G401.6 (cell line): ENCODE measurements around the gene FOXP1.

Experiments used
- FAIRE-seq: peaks from 2 replicates; lab custom pipeline; 2012; peaks lifted over from hg19 to GRCh38; lab: Jason Lieb, UNC

Gene FOXP1

GRCh38 chr3:71206305-71207165 is 377.0 kb downstream of the FOXP1 start:
- FAIRE-seq = no peak

DNA sequence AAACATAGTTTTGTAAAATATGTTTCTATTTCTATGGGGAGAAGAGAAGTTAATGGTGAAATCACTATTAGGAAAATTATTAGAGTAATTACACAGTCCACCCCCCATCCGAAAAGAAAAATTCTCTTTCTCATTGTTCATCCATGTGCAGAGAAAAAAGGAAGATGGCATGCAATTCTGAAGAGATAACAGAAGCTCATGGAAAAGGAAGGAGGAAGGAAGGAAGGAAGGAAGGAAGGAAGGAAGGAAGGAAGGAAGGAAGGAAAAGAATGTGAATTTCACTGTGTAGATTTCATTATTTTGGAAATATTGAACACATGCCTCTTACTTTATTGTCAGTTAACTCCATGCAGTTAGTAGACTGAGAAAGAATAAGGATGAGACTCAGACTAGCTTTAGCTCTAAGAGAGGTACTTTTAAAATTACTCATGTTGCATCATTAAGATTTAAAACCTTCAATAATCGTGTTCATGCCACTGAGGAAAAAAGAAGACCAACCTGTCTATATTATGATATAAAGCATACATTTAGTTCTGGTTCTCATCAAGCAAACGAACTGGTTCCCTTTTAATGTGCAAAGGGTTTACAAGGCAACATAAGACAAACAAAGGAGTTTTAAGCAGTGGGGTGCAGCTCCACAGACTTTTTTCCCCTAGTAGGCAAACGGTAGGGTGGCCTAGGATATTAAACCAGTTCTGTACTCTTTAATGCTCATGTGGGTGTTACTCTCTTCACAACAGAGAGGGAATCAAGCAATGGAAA is 379.6 kb downstream of the FOXP1 start:
- no peak for FAIRE-seq

- FAIRE-seq = no peak
These were observed 380.5 kb downstream of the FOXP1 start for GRCh38 chr3:71202848-71203533.

- no peak for FAIRE-seq
These were observed 381.6 kb downstream of the FOXP1 start for GRCh38 chr3:71201939-71202338.

DNA sequence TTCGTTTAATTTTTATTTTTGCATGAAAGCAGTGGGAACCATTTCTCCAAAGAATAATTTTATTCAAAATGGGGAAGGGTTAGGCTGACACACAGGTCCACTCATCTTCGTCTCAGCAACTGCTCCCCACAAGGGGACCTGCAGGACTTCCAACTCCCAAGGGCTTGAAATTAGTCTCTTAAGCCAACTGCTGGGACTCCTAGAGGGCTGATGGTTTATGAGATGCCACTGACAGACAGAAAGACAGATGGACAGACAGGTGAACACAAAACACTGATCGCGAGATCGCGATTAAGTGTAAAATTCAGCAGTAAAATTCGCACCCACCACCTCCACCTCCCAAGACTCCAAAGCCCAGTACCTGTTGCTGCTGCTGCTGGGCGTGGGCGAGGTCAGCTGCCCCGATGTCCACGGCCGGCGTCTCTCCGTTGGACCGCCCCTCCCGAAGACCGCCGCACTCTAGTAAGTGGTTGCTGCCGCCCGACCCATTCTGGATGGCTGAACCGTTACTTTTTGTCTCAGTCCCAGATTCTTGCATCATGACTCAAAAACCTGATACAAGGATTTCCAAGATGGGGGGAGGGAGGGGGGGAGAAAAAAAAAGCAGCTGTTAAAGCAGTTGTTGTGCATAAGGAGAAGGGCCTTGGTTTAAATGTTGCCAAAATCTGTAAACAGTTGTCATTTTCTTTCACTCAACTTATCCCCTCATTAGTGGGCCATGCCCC is 385.5 kb downstream of the FOXP1 start:
- FAIRE-seq = no peak

DNA sequence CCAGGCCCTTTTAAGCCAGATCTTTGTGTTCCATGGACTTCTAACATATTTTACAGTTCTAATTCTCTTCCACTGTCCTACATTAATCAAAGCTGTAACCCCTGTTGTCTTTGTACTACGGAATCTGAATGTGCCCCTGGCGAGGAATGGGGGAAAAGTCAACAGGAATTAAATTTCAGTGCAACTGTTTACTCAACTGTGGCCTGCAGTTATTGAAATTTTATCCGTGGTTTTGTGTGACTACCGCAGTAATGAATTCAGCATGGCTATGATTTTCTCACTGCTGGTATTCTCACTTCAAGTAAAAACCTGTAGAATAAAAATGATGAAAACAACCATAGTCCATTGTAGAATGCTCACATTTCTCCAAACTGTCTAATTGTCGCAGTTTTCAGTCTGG is 388.0 kb downstream of the FOXP1 start:
- FAIRE-seq = no peak

DNA sequence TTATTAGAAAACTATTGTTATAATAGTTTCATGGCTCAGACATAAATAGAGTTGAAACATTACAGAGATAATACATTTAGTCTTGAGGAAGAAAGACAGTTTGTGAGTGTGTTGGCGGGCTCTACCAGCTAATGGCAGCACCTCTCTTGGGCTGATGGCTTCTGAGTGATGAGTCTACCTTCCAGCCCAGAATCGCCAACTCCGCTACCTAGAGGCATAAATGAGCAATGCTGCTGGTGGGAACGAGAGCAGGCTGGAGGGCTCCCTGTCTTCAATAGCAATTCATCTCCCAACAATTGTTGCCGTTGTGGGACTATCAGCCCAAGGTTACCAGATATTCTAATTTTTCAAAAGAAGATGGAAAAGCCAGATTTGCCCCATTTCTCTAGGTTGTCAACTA is 388.7 kb downstream of the FOXP1 start:
- no peak for FAIRE-seq

DNA sequence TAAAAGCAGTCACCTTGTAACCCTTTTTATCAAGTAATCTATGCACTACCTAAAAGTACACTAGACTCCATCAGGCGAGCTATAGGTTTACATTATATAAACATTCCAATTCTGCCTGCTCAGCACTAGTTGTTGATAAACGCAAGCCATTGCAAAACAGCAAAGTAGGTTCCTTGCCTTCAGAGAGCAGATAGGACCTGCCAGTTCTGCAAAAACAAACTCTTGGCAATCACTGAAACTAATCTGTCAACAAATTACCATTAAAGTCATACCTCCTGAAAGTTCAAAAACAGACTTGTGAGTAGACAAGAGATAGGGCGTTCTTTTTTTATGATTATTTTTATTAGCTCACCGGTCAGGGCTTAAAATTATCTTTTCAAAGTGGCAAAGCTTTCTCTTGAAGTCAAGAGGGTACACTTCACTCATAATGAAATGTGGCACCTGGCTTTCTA is 392.5 kb downstream of the FOXP1 start:
- FAIRE-seq = no peak

GRCh38 chr3:71189480-71189879 is 394.0 kb downstream of the FOXP1 start:
- no peak for FAIRE-seq

GRCh38 chr3:71187715-71188114 is 395.8 kb downstream of the FOXP1 start:
- FAIRE-seq = no peak

- FAIRE-seq = no peak
These were observed 396.7 kb downstream of the FOXP1 start for GRCh38 chr3:71186801-71187200.

GRCh38 chr3:71185733-71186455 is 397.6 kb downstream of the FOXP1 start:
- no peak for FAIRE-seq

DNA sequence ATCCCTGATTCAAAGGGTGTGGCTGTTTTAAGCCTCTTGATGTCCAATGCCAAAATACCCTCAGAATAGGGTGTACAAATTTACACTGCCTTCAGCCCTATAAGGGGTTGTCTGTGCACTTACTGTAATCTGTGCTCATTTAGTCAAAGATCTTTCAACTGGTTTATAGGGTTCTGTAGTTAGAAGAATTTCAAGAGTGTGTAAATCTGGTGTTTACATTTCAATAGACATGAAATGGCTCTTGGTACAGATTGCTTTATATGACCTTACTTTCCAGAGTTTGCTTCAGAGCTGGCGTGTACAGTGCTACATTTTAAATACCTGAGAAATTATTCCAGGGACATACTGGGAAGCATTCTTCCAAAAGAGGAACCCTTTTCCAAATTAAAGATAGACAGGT is 399.3 kb downstream of the FOXP1 start:
- no peak for FAIRE-seq

GRCh38 chr3:71183549-71183948 is 400.0 kb downstream of the FOXP1 start:
- FAIRE-seq = no peak

DNA sequence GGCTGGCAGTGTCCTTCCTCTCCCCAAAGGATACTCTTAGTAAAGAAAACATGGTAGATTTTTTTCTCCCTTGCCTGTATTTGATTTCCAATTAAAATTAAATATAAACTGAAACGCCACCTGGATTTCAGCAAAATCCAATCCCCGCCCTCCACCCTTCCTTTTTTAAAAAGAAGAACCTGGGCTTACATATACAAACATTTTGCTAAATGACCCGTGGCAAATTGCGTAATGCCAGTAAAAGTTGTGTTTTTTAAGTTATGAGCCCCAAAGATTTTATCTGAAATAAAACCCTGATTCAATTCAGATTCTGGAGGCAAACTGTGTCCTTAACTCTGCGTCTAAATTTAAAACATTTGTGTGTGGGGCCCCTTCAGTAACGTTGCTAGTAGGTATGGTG is 403.0 kb downstream of the FOXP1 start:
- FAIRE-seq = no peak

DNA sequence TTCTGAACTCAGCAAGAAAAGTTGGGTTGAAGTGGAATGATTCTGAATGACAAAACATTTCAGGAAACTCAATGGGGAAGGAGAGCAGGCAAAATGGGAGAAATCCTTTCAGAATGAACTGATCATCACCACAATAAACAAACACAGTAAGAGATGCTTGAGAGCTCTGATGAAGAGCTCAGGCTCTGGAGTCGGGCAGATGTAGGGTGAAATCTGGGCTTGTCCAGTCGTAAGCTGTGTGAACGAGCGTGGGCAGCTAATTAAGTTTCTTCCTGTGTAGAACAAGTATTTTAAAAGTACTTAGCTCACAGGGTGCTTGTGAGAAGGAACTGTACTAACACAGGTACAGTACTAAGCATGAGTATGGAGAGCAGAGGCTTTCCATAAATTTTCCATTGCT is 406.2 kb downstream of the FOXP1 start:
- FAIRE-seq = no peak

DNA sequence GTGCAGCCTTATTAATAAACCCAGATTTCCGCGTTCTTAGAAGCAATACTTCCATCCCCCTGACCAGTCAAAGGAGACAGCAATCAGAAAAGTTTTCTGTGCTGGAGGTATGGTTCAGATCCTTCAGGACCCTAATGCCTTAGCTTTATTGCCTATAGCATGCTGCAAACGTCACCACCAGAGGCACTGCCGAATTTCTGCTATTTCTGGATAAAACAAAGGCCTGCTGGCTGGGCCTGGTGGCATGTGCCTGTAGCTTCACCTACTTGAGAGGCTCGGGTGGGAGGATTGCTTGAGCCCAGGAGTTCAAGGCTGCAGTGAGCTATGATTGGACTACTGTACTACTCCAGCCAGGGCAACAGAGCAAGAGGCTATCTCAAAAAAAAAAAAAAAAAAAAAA is 407.2 kb downstream of the FOXP1 start:
- FAIRE-seq = no peak

DNA sequence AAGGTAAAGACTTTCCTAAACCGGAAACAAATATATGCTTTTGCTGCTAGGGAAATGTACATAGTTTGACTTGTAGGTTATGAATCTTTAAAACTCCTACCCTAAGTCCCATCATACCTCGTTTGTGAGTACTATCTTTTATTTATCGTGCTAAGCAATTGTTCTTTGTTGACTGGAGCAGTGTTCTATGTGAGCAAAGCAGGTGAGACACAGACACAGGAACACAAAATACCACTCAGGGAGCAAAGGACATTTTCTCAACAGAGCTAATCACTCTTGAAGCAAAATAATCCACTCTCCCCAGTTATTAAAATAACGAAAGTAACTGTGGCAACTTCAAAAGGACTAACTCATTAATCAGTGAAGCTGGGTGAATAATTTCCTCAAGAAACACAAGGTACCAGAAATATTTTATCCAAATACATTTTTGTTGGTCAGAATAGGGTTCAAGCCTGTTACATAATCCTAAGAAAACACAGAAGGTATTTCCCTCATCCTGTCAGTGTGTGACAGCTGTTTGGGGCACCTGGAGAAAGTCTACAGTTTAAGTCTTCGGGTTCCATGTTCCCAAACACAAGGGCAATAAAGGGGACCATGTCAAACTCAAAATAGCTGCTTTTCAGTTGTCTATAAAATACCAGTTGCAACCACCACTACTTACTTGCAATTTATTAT is 407.7 kb downstream of the FOXP1 start:
- no peak for FAIRE-seq

- FAIRE-seq = no peak
These were observed 410.6 kb downstream of the FOXP1 start for GRCh38 chr3:71172951-71173350.

GRCh38 chr3:71172189-71172588 is 411.3 kb downstream of the FOXP1 start:
- no peak for FAIRE-seq

- FAIRE-seq = no peak
These were observed 412.3 kb downstream of the FOXP1 start for GRCh38 chr3:71171247-71171646.
